ENCODE data around the gene ERMP1.
"Not testable (repeated sequence)": the region's sequence is repeated elsewhere in the genome, so short reads cannot be mapped to it uniquely, and the experiment has no call there.

Gene ERMP1

DNA sequence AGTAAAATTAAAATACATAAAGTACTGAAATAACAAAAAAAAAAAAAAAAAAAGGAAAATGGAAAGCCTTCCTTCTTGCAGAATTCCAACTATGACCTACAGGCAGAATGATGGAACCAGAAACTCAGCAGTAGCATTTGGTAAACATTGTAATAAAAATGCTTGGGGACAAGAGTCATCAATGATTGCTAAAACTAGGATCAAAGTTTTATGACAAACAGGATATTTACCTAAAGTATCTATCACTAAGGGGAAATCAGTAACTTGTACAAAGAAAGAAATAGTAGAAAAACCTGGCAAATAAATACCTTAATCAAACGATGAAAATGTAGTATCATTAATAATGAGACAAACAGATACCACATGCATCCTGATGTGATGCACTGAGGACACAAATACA, 17.5 kb downstream of the ERMP1 start:
- DNase-seq, result no peak

DNA sequence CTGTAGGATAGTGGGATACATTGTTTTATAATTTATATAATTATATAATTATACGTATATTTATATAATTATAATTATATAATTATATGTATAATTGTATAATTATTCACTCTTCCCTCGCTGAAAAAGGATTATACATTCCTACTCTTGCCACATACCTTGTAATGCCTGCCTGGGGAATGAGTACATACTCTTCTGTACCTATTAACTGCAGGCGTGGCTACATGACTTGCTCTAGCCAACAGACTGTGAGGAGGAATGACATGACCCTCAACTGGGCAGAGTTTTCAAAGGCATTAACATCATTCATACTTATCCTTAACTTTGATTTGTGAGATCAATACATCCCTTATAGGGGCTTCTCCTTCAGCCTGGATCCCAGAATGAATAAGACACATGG, 19.1 kb downstream of the ERMP1 start:
- no peak for DNase-seq

DNA sequence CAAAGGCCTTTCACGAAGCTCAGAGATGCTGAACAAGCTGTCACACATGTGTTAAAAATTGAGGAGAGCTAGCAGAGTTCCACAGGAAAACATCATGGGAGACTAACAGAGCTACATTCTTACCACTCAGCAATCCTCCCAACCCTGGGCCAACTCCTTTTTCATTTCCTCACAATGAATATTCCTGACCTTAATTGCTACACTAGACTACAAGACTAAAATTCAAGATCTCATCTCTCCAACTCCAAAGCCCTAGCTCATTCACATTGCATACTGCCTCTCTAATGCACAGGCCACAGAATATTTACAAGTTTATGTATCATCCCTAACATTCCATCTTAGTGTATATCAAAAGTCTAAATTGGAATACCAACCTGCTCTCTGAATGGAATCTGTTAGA, 21.2 kb downstream of the ERMP1 start:
- no peak for DNase-seq

DNA sequence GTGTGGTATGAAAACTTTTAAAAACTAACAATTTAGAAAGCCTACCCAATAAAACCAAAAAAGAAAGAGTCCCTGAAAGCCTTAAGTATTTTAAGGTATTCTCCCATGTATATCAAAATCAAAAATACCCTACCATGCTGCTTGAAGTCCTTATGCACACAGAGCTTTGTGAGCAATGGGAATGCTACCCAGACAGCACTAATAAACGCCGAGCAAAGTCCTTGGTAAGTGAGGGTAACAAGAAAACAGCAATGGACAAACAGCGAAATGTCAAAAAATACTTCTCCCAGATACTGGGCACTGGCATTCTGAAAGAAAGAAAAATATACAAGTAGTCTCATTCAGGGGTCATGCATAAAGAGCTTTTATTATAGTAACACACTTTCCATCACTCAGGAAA, 27.4 kb downstream of the ERMP1 start:
- no peak for DNase-seq

DNA sequence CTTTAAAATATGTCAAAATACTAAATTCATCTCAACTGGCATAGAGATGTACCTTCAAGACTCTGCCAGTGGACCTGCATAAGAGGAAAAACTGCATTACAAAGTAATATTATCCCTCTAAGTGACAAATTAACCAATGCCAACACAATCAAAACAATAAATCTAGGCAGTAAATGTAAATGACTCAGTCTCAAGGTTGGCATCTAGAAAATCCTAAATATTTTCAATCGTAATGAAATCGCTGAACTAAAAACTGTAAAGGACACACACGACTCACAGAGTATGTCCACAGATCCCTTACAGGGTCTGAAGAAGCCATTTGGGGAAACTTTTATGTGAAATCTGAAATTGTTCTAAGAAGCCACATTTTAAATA, 31.2 kb downstream of the ERMP1 start:
- no peak for DNase-seq

DNA sequence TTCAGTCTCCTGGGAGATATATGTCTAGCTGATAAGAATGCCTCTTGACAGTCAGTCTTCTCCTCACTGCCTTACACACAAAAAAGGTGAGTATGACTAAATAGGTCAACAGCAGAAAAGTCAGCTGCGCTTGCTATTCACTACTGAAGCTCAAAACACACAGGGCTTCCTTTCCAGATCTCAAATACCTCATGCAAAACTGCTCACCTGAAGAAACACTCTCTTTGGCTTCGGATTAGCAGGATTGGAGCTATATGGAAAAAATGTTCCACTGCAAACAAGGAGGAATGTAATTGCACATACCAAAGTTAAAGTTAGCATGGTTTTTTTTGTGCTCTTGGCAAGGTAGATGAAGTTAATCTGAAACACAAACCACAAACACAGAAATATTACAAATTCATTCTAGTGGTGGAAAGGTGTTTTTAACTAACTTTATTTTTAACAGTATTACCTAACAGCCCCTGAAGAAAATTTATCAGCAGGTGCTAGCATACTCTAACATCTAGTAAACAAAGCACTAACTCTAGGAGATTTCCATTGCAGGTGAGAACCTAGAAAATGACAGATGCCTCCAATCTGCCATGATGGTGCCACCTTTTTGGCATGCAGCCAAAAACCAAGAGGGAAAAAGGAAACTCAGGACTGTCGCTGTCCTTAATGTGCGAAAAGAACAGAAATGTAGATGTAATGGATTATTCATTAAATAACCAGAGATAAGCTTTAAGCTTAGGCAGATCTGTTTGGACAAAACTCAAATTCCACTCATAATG, 31.8 kb downstream of the ERMP1 start:
- DNase-seq, result no peak

DNA sequence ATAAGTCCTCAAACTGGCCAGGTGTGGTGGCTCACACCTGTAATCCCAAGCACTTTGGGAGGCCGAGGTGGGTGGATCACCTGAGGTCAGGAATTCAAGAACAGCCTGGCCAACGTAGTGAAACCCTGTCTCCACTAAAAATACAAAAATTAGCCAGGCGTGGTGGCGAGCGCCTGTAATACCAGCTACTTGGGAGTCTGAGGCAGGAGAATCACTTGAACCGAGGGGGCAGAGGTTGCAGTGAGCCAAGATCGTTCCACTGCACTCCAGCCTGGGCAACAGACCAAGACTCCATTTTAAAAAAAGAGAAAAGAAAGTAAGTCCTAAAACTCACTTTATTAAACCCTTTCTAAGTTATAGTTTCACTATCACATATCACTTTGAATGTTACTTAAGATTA, 32.5 kb downstream of the ERMP1 start:
- DNase-seq, result not testable (repeated sequence)

DNA sequence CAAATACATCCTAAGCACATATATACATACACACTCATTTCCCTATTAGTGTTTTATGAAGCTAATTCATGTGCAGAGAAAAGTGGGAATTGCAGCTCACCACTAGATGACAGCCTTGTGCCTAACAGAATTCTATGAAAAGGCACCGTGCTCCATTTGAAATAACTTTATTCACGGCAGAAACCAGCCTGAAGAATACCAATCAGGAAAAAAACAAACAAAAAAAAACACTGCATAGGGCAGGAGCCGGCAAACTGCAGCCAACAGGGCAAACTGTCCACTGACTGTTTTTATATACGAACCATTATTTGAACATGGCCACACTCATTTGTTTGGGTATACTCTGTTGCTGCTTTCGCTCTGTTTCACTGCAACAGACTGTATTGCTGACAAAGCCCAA, 33.6 kb downstream of the ERMP1 start:
- DNase-seq, result no peak

DNA sequence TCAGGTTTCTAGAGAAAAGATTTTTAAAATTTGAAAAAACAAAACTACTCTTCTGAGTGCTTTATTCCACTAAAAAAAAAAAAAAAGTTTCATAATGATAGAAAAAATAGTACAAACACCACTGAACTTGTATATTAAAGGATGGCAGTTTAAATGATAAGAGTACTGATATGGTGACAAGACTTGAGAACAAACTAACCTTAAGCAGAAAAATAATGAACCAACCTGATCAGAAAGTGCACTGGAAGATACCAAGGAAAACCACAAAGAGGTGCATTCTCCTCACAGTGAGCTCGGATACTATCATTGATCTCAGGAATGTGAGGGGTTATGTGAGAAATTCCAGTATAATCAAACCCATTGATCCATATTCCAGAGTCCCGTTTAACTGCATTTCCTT, 34.3 kb downstream of the ERMP1 start:
- no peak for DNase-seq

DNA sequence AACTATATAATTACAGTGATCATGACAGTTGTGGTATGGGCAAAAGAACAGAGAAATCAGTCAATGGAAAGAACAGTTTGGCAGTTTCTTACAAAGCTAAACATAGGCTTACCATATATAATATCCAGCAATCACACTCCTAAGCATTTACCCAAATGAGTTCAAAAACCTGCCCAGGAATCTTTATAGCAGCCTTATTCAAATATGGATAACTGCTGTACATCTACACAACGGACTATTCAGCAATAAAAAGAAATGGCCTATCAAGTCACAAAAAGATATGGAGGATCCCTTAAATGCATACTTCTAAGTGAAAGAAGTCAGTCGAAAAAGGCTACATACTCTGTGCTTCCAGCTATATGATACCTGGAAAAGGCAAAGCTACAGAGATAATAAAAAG, 36.6 kb downstream of the ERMP1 start:
- DNase-seq, result no peak

DNA sequence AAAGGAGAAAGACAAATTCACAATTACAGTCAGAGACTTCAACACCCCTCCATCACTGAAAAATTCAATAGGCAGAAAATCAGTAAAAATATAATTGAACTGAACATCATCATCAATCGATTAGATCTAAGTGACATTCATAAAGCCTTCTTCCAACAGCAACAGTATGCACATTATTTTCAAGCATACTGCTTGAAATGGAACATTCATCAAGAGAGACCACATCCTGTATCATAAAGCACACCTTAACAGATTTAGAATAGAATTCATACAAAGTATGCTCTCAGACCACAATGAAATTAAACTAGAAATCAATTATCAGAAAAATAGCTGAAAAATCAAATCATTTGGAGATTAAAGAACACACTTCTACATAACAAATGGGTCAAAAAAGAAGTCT, 39.1 kb downstream of the ERMP1 start:
- DNase-seq, result no peak

DNA sequence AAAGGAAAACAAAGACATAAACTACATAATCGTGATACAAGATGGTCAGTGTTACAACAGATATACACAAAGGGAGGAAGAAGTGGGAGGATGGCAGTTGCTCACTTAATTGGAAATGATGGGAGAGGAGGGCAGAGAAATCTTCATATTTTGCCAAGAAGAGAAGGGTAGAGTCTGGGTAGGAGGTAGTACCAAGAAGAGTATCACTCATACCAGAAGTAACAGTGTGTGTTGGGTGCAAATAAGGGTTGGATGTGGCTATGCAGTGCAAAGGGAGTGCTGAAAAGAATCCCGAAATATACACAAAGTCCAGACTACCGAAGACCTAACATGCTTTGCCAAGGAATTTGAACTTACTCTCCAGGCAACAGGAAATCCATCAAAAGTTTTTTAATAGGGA, 41.0 kb downstream of the ERMP1 start:
- DNase-seq, result no peak

DNA sequence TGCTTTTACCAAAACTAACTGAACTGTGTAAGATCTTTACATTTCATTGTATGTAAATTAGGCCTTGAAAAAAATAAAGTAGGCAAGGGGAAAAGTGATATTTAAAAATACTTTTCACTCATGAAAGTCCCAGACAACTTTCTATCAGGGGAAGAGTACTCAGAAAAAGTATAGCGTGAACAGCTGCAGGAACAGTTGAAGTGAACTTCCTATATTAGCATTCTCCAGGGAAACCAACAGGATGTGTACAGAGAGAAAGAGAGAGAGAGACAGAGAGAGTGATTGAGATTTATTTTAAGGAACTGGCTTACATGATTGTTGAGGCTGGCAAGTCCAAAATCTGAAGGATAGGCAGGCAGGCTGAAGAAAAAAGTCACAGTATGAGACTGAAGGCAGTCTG, 42.0 kb downstream of the ERMP1 start:
- DNase-seq, result no peak

DNA sequence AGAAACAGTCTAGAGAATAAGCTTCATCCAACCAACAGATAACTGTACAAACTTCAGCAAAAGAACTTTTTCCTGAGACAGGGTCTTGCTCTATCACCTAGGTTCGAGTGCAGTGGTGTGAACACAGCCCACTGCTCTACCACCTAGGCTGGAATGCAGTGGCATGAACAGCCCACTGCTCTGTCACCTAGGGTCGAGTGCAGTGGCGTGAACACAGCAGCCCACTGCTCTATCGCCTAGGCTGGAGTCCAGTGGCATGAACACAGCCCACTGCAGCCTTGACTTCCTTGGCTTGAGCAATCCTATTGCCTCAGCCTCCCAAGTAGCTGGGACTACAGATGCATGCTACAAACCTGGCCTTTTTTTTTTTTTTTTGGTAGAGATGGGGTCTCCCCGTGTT, 43.4 kb downstream of the ERMP1 start:
- no peak for DNase-seq

DNA sequence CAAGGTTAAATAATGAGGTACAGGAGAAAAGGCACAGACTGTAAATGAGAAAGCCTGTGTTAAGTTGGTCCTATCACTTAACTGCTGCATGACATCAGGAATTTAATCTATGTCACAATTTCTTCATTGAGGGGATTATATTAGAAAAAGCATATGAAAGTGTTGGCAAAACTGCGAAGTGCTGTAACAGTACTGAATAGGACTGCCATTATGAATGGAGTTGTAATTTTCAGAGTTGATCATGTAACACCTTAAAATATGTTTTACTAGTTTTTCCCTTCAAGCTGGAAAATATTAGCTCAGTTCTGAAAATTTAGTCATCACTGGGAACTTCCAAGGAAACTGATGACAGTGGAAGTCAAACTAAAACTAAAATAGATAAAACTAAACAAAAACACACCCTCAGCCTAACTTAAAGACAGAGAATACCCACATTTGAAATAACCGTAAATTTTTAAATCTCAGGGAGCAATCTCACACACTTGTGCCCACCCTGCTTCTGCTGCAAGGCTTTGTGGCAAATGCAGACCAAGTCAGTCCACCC, 45.1 kb downstream of the ERMP1 start:
- no peak for DNase-seq

DNA sequence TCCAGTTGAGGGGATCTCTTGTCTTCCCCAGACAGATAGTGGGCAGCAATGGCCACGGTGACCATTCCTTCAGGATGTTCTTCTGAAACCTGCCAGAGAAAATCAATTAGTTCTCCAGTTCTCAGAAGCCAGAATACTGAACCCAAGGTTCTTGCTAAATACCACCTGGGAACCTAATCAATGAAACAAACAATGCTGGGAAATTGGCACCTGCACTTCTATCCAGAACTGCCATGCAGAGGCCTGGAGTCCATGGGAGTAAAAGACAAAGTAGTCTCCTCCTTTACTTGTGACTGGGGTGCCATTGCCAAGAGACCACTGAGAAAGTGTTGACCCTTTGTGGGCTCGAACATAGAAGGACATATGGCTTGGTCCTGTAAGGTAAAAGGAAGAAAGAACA, 45.7 kb downstream of the ERMP1 start:
- DNase-seq, result no peak

DNA sequence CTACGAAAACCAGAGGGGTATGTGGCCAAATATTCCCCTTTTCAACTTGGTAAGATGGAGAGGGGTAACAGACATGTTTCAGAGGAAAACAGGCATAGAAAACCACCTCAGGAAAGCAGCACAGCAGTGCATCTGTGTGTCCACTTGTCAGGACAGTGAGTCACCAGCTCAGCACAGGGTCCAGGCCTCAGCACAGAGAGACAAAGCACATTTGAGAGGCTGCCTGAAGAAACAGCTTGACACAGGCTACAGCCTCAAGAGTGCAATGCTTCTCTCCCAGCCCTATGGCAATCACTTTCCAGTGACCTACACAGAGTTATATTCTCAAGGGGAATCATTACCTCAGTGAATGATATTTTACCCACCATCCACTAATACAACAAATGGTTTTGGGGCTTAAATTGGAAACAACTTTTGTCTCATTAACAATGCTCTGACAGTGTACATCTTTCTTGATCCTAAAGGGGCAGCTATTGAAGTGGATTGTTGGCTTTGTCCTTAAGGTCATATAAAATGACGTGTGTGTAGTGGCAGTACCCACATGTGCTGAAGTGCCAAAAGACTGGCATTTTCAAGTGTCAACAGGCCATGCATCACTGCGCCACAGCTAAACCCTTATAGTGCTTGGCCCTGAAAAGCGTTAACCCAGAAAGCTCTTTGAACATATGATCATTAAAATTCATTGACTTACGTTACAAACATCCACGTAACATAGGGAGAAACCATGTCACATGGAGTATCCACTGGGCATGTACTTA, 46.4 kb downstream of the ERMP1 start:
- no peak for DNase-seq

DNA sequence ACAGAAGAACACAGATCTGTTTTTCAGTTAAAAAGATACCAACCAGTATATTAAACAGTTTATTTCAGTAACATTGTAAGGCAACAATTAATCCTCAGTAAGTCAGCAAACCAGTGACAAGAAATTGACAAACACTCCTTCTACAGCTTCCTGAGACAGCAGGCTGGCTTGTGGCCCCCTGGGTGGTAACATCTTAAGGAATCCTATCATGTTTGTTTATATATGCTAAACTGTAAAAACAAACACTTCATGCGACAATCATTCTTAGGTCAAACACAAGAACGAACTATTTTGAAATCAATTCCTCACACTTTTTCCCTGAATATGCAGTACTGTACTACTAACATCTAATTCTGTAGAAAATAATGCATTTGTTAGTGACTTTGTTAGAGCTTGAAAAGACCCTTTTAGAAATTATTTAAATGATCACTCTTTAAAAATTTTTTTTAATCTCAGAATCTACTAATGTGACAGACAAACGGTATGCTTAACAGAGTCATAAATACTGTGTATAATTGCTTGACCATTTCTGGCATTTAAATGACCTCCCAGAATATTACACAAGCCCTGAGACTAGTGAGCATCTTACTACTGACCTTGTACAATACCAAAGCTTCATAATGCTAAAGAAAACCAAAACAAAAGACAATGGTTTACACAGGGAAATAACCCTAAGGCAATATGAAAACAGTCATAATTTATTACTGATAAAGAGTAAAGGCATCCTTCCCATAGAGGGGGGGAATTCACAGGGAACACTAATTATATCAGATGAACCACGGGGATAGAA, 48.2 kb downstream of the ERMP1 start:
- no peak for DNase-seq

DNA sequence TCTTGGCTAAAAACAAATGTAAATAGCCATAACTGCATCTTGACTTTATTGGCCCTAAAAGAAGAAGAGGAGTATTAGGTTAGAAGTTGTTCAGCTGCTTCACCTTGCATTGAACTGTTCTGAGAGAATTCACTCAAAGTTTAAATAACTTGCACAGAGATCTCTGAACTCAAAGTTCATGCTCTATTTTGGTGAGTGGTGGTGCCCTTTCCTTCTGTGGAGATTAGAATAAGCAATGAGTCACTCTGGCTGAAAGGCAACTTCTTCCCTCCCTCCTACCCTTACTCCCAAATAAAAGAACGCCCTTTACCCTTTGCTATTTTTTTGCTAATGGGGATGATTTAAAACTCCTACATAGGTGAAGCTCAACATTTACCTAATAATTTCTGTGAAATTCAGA, 48.9 kb downstream of the ERMP1 start:
- DNase-seq, result no peak

DNA sequence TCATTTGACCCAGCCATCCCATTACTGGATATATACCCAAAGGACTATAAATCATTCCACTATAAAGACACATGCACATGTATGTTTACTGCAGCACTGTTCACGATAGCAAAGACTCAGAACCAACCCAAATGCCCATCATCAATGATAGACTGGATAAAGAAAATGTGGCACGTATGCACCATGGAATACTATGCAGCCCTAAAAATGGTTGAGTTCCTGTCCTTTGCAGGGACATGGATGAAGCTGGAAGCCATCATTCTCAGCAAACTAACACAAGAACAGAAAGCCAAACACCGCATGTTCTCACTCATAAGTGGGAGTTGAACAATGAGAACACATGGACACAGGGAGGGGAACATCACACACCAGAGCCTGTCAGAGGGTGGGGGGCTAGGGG, 49.5 kb downstream of the ERMP1 start:
- not testable (repeated sequence) for DNase-seq

DNA sequence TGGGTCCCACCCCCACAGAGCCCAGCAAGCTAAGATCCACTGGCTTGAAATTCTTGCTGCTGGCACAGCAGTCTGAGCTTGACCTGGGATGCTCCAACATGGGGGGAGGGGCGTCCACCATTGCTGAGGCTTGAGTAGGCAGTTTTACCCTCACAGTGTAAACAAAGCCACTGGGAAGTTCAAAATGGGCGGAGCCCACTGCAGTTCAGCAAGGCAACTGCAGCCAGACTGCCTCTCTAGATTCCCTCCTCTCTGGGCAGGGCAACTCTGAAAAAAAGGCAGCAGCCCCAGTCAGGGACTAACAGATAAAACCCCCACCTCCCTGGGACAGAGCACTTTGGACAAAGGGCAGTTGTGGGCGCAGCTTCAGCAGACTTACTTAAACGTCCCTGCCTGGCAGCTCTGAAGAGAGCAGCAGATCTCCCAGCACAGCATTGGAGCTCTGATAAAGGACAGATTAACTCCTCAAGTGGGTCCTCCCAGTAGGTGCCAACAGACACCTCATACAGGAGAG, 53.2 kb downstream of the ERMP1 start:
- DNase-seq, result not testable (repeated sequence)

DNA sequence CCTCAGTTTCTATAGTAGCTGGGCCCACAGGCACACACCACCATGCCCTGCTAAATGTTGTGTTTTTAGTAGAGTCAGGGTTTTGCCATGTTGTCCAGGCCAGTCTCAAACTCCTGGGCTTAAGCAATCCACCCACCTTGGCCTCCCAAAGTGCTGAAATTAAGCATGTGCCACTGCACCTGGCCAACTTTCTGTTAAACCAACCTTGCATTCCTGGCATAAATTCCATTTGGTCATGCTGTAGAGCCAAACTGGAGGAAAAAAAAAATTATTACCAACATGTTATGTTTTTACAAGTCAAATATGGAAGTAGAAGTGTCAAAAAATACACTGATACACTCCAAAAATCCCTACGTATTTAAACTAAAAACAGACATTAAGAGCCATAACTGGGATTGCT, 54.1 kb downstream of the ERMP1 start:
- no peak for DNase-seq

DNA sequence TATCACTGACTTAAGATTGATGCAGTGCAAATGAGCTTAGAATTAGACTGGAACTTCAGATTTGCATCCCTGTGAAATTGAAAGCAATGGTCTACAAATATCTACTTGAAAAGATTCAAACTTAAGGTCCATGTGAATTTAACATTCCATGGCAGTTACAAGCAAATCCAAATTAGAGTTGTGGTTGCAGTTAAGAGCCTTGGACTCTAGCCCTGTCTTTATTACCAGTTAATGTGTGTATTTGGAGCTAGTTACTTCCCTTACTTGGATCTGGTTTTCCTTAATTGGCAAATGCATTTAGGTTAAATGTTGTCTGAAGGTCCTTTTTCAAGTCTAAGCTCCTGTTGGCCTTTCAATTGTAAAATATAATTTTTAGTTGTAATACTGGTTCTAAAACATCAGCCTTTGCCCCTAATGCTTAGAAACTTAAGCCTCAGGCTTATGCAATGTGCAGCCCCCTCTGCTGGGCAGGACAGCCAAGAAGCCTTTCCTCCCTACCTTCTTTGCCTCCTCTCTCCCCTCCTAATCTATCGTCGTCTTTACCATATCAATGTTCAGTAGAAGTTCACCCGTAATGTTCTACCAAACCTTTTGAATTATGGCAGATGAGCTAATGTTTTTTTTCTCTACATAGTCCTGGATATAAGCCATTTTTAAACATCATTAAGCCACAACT, 59.5 kb downstream of the ERMP1 start:
- no peak for DNase-seq

Data from NCI-H1092 (cell line).